ENCODE results near the gene SMIM36. TPM values are rescaled to one million over a fixed set of nuclear protein-coding genes. Genes with fewer than 3 reads are reported as not detected.

Gene SMIM36
- total and polyA plus RNA-seq, 2 of the 8 experiments (the other 6 are each of a cell fraction or from before 2014, with no cell fraction given): not detected

- Histone ChIP-seq H4K8ac (ENCODE audit: extremely low read depth, insufficient read depth, low read length) (no peak overlapping the region; the same call in 1 of the 2 replicates), H3K18ac (ENCODE audit: extremely low read depth, low read length) (no peak overlapping the region), H3K23me2 (ENCODE audit: low read depth, low read length) (no peaks in the 10 kb centered on the region), H3K79me1 (ENCODE audit: low read depth, low read length) (no peaks in the 10 kb centered on the region), H2BK20ac (ENCODE audit: low read length) (no peak overlapping the region), H2BK5ac (ENCODE audit: low read depth, low read length) (no peak overlapping the region), H4K91ac (replicated peaks; ENCODE audit: insufficient read length, low read length) (peak overlapping the region; percentile 62), H3K23ac (ENCODE audit: insufficient read length) (no peak overlapping the region), H3K9me3 (ENCODE audit: insufficient read depth in 2 of 2, low read depth in 1 of 2, low read length in 1 of 2) (no peaks in the 10 kb centered on the region), H2BK12ac (ENCODE audit: low read depth, low read length) (no peak overlapping the region), H3K4me3 (ENCODE audit: extremely low read depth in 1 of 4, insufficient read depth in 2 of 4, low read depth in 3 of 4, low read length in 4 of 4) (no peak overlapping the region), H2BK120ac (replicated peaks; ENCODE audit: low read depth, low read length) (no peak overlapping the region), H3K79me2 (ENCODE audit: control insufficient read depth in 1 of 2, insufficient read depth in 2 of 2, low read length in 2 of 2) (no peaks in the 10 kb centered on the region), H2BK15ac (ENCODE audit: low read length) (peak overlapping the region; percentile 36; the same call in 1 of the 2 replicates), H3K4me1 (replicated peaks in 1 of 4; ENCODE audit: control insufficient read depth in 3 of 4, insufficient read depth in 4 of 4, low read length in 3 of 4) (peaks cover 0 to 2% (median 0%) of the 10 kb centered on the region in 4 experiments; a peak in 1 of 7 replicates), H2AFZ (ENCODE audit: low read length) (peak overlapping the region; percentile 85; the same call in 1 of the 2 replicates), H3K27ac (ENCODE audit: low read depth, low read length) (no peak overlapping the region), H3K4me2 (ENCODE audit: insufficient read depth in 1 of 2, low read depth in 2 of 2, low read length in 2 of 2) (no peak overlapping the region), H3K36me3 (ENCODE audit: control insufficient read depth in 2 of 4, insufficient read depth in 4 of 4, low read length in 3 of 4) (no peaks in the 10 kb centered on the region), H3K27me3 (replicated peaks in 1 of 4; ENCODE audit: control insufficient read depth in 3 of 4, extremely low read depth in 1 of 4, insufficient read depth in 3 of 4, low read length in 3 of 4) (no peaks in the 10 kb centered on the region), H3K56ac (replicated peaks; ENCODE audit: insufficient read length, low read depth, low read length) (no peak overlapping the region), H3K9ac (replicated peaks in 1 of 4; ENCODE audit: extremely low read depth in 1 of 4, low read depth in 3 of 4, low read length in 3 of 4) (no peak overlapping the region), H3K14ac (ENCODE audit: insufficient read length) (no peak overlapping the region), H4K5ac (ENCODE audit: insufficient read length, low read depth, low read length) (no peak overlapping the region), H4K20me1 (replicated peaks in 1 of 2; ENCODE audit: control insufficient read depth in 1 of 2, insufficient read depth in 2 of 2, low read length in 2 of 2) (no peaks in the 10 kb centered on the region), H3K4ac (replicated peaks; ENCODE audit: insufficient read length, low read depth, low read length) (no peak overlapping the region), H2AK5ac (ENCODE audit: low read depth, low read length) (no peak overlapping the region)
- ChIA-PET POLR2A (ENCODE audit: partially characterized antibody) (no interaction called here), CTCF (ENCODE audit: partially characterized antibody) (interaction anchor here (0.6 to 7.8 kb wide), 33 partner anchors 11 to 1299 kb away, joined by 3 to 169 read pairs (median 6); partner anchors contain the start of genes SMIM36 and TMEM100)
- DNase-seq (ENCODE audit: low read depth in 1 of 2, low spot score in 2 of 2): peak in 1 of 2 experiments; percentile 50
- FAIRE-seq: peak; percentile 65
- WGBS, 2 experiments (ENCODE audit: extremely low coverage in 1 of 2, insufficient coverage in 1 of 2, insufficient read length in 1 of 2, insufficient replicate concordance in 2 of 2, low coverage in 1 of 2, low lambda C conversion rate in 2 of 2, missing lambda C conversion rate in 1 of 2): 63% methylated on average over 5 of the region's 5 CpGs; no CpG with 5 or more reads in 1 of the 2 experiments
- peak; percentile 88 to 89 for TF ChIP-seq RAD21 (IDR thresholded peaks at IDR 0.05 in 1 of 2, conservative IDR thresholded peaks at IDR 0.05 in 1 of 2; ENCODE audit: low read depth in 2 of 2, low read length in 2 of 2)
- no peak for TF ChIP-seq SIRT6 (IDR thresholded peaks at IDR 0.05; ENCODE audit: low read length)
- peak in 2 of 3 experiments; percentile 67 to 68; a peak in 3 of 4 replicates for TF ChIP-seq CTCF (IDR thresholded peaks at IDR 0.05; ENCODE audit: control extremely low read depth in 1 of 3, insufficient read depth in 1 of 3, low read depth in 1 of 3, low read length in 3 of 3)
These were observed 16.4 kb upstream of the SMIM36 start for GRCh38 chr17:55527540-55528118.

All from H1 (cell line).